PFSK-1 (cell line): ENCODE results near the gene CD164L2.

Experiments
- FOXP2 ChIP-seq: optimal IDR thresholded peaks from 2 replicates; pipeline ENCODE3; 2011; ENCODE audit warnings: borderline replicate concordance, control low read depth, inconsistent platforms; ENCODE audit not compliant: insufficient read depth; ENCODE audit errors: extremely low read length, extremely low read depth
- POLR2AphosphoS5 ChIP-seq: IDR thresholded peaks from 2 replicates; pipeline ENCODE4 v1.6.1; 2012; ENCODE audit warnings: low read depth, mild to moderate bottlenecking, control low read depth, low read length, moderate library complexity
- TAF1 ChIP-seq: IDR thresholded peaks from 2 replicates; pipeline ENCODE4 v1.6.1; 2012; ENCODE audit warnings: low read length, control low read depth, borderline replicate concordance; ENCODE audit not compliant: insufficient read depth
- TF ChIP-seq, protein P1 (sequence below), 2 experiments: IDR thresholded peaks; 2 replicates each; pipeline versions ENCODE4 v1.6.1 to v1.8.0; 2011 to 2012; ENCODE audit warnings: low read depth in 2 of 2, low read length in 2 of 2, control low read depth in 1 of 2, inconsistent platforms in 1 of 2, mild to moderate bottlenecking in 1 of 2, moderate library complexity in 1 of 2; ENCODE audit not compliant: insufficient read depth in 1 of 2

- TF ChIP-seq TAF1 (no peak), FOXP2 (no peak), POLR2AphosphoS5 (no peak)
- TF ChIP-seq, protein P1, sequence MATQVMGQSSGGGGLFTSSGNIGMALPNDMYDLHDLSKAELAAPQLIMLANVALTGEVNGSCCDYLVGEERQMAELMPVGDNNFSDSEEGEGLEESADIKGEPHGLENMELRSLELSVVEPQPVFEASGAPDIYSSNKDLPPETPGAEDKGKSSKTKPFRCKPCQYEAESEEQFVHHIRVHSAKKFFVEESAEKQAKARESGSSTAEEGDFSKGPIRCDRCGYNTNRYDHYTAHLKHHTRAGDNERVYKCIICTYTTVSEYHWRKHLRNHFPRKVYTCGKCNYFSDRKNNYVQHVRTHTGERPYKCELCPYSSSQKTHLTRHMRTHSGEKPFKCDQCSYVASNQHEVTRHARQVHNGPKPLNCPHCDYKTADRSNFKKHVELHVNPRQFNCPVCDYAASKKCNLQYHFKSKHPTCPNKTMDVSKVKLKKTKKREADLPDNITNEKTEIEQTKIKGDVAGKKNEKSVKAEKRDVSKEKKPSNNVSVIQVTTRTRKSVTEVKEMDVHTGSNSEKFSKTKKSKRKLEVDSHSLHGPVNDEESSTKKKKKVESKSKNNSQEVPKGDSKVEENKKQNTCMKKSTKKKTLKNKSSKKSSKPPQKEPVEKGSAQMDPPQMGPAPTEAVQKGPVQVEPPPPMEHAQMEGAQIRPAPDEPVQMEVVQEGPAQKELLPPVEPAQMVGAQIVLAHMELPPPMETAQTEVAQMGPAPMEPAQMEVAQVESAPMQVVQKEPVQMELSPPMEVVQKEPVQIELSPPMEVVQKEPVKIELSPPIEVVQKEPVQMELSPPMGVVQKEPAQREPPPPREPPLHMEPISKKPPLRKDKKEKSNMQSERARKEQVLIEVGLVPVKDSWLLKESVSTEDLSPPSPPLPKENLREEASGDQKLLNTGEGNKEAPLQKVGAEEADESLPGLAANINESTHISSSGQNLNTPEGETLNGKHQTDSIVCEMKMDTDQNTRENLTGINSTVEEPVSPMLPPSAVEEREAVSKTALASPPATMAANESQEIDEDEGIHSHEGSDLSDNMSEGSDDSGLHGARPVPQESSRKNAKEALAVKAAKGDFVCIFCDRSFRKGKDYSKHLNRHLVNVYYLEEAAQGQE (IDR thresholded peaks at IDR 0.05; ENCODE audit: insufficient read depth in 1 of 2, low read depth in 2 of 2, low read length in 2 of 2), result no peak
These were observed 11.8 kb upstream of the CD164L2 start for GRCh38 chr1:27394925-27395324.
